ENCODE data around the gene THSD4. TPM values are rescaled to one million over a fixed set of nuclear protein-coding genes. Genes with fewer than 3 reads are reported as not detected.

THSD4 gene
- total and polyA plus RNA-seq, 9 of the 15 experiments (the other 6 are each of a cell fraction or from before 2014, with no cell fraction given) = 0.04 TPM; not detected in 5

GRCh38 chr15:71111181-71111565 is 4.1 kb upstream of the THSD4 start:
- Histone ChIP-seq H3K9ac (ENCODE audit: insufficient read depth in 1 of 2, low read depth in 2 of 2, low read length in 2 of 2) (no peak overlapping the region), H2AFZ (ENCODE audit: low read depth, low read length) (no peak overlapping the region), H3K27ac (ENCODE audit: extremely low read depth, low read depth, low read length) (no peak overlapping the region), H3K4me2 (ENCODE audit: insufficient read depth, low read length) (no peak overlapping the region), H3K4me1 (replicated peaks in 1 of 2; ENCODE audit: control insufficient read depth in 2 of 2, insufficient read depth in 2 of 2, low read length in 2 of 2) (peaks cover 0 to 15% of the 10 kb centered on the region in 2 experiments; a peak in 2 of 5 replicates), H3K36me3 (ENCODE audit: control insufficient read depth, insufficient read depth, low read length) (no peaks in the 10 kb centered on the region), H3K79me2 (ENCODE audit: control insufficient read depth, insufficient read depth, low read length) (no peaks in the 10 kb centered on the region), H3K9me1 (ENCODE audit: control insufficient read depth, insufficient read depth, low read length) (no peaks in the 10 kb centered on the region), H3K9me3 (replicated peaks; ENCODE audit: control insufficient read depth, insufficient read depth, low read depth, low read length) (no peaks in the 10 kb centered on the region), H3K27me3 (ENCODE audit: control insufficient read depth in 2 of 2, insufficient read depth in 2 of 2, low read length in 2 of 2) (peaks cover 4 to 6% of the 10 kb centered on the region in 2 experiments; a peak in 3 of 5 replicates), H3K4me3 (no peak overlapping the region), H4K20me1 (replicated peaks; ENCODE audit: control insufficient read depth, insufficient read depth, low read length) (0 out of 2 replicates have a peak, but pooled peaks cover 6% of the 10 kb centered on the region)
- POLR2A ChIA-PET = no interaction called here
- CTCF ChIA-PET (ENCODE audit: low intra/inter-chr PET ratio) = no interaction called here
- no peak for DNase-seq (ENCODE audit: extremely low read depth in 1 of 4, low spot score in 3 of 4)
- in situ Hi-C loops (cut with MboI) = loop anchor here (10.0 kb wide), 1 partner anchor 334 kb away; no protein-coding TSS in a partner anchor
- BruUV-seq (replicated peaks) = no TSS peak
- ATAC-seq = no peak
- WGBS (ENCODE audit: insufficient coverage, low coverage, missing lambda C conversion rate) = 0% methylated on average over 1 of the region's 1 CpG
- FAIRE-seq = no peak
- intact Hi-C loops (cut with micrococcal nuclease) = no loop called here
- TF ChIP-seq SRSF7 (optimal IDR thresholded peaks at IDR 0.05; ENCODE audit: low read depth, low read length) = no peak
- no peak for TF ChIP-seq HINFP (tag; conservative IDR thresholded peaks at IDR 0.05; ENCODE audit: low read depth)
- no peak for TF ChIP-seq ZNF561 (CRISPR knock-in tag; conservative IDR thresholded peaks at IDR 0.05)
- no peak for TF ChIP-seq ZNF121 (CRISPR knock-in tag; conservative IDR thresholded peaks at IDR 0.05)
- TF ChIP-seq SMARCA5 (IDR thresholded peaks at IDR 0.05) = no peak
- TF ChIP-seq ZNF143 (CRISPR knock-in tag; IDR thresholded peaks at IDR 0.05) = no peak
- no peak for TF ChIP-seq NRF1 (conservative IDR thresholded peaks at IDR 0.05 in 1 of 2, IDR thresholded peaks at IDR 0.05 in 1 of 2)
- TF ChIP-seq ZNF518B (CRISPR knock-in tag; IDR thresholded peaks at IDR 0.05) = no peak
- TF ChIP-seq ZNF347 (CRISPR knock-in tag; IDR thresholded peaks at IDR 0.05; ENCODE audit: low read depth) = no peak
- no peak for TF ChIP-seq ZNF583 (CRISPR knock-in tag; IDR thresholded peaks at IDR 0.05)
- no peak for TF ChIP-seq ILF3 (IDR thresholded peaks at IDR 0.05; ENCODE audit: borderline replicate concordance)
- TF ChIP-seq THAP12 (CRISPR knock-in tag; IDR thresholded peaks at IDR 0.05) = no peak
- no peak for TF ChIP-seq MXD1 (CRISPR knock-in tag; IDR thresholded peaks at IDR 0.05; ENCODE audit: borderline replicate concordance, poor library complexity, severe bottlenecking)
- no peak for TF ChIP-seq ZBTB8A (IDR thresholded peaks at IDR 0.05; ENCODE audit: partially characterized antibody)
- no peak for TF ChIP-seq SMARCE1 (IDR thresholded peaks at IDR 0.05)
